Loucy (cell line): ENCODE data around the gene AFTPH.

Source experiments
- H2AFZ ChIP-seq: fragments of 200-600 bp; sonication (generic); 2 replicates; pipeline ENCODE4 v1.6.0; 2016; ENCODE audit warnings: antibody characterized with exemption, mild to moderate bottlenecking, low read length, moderate library complexity
- H3F3A ChIP-seq: fragments of 200-600 bp; 2 replicates; pipeline ENCODE4 v1.6.0; 2016; ENCODE audit warnings: antibody characterized with exemption, low read depth, mild to moderate bottlenecking
- H3K27me3 ChIP-seq: fragments of 200-600 bp; sonication (generic); 2 replicates; pipeline ENCODE4 v1.6.1; 2014; ENCODE audit warnings: low read length, mild to moderate bottlenecking; ENCODE audit not compliant: insufficient read depth, poor library complexity, severe bottlenecking
- H3K36me3 ChIP-seq: fragments of 200-600 bp; sonication (generic); 2 replicates; pipeline ENCODE4 v1.6.1; 2016; ENCODE audit warnings: low read length; ENCODE audit not compliant: insufficient read depth
- H3K4me1 ChIP-seq: fragments of 200-600 bp; sonication (generic); 2 replicates; pipeline ENCODE4 v1.5.1; 2014; ENCODE audit warnings: low read length, mild to moderate bottlenecking; ENCODE audit not compliant: insufficient read depth, poor library complexity, severe bottlenecking
- H3K4me2 ChIP-seq: fragments of 200-600 bp; sonication (generic); 2 replicates; pipeline ENCODE4 v1.6.0; 2014; ENCODE audit warnings: antibody characterized with exemption, low read length, low read depth, mild to moderate bottlenecking; ENCODE audit not compliant: poor library complexity, severe bottlenecking
- H3K4me3 ChIP-seq: fragments of 200-600 bp; sonication (generic); 2 replicates; pipeline ENCODE4 v1.5.1; 2014; ENCODE audit warnings: low read length, mild to moderate bottlenecking, mixed read lengths; ENCODE audit not compliant: poor library complexity, severe bottlenecking
- H3K79me2 ChIP-seq: fragments of 200-600 bp; sonication (generic); 2 replicates; pipeline ENCODE4 v1.6.1; 2014; ENCODE audit warnings: low read length; ENCODE audit not compliant: insufficient read depth
- H3K9ac ChIP-seq: fragments of 200-600 bp; sonication (generic); 2 replicates; pipeline ENCODE4 v1.6.0; 2014; ENCODE audit warnings: mild to moderate bottlenecking, low read depth, low read length, moderate library complexity; ENCODE audit not compliant: poor library complexity, severe bottlenecking
- H3K9me2 ChIP-seq: fragments of 200-600 bp; sonication (generic); replicated peaks from 2 replicates; pipeline ENCODE4 v1.6.1; 2016; ENCODE audit warnings: low read depth, low read length, mixed read lengths
- H3K9me3 ChIP-seq: fragments of 200-600 bp; sonication (generic); 2 replicates; pipeline ENCODE4 v1.6.1; 2014; ENCODE audit warnings: mild to moderate bottlenecking, antibody characterized with exemption, low read length, low read depth; ENCODE audit not compliant: insufficient read depth
- H4K20me1 ChIP-seq: fragments of 200-600 bp; sonication (generic); 2 replicates; pipeline ENCODE4 v1.6.0; 2014; ENCODE audit warnings: antibody characterized with exemption, low read length, mild to moderate bottlenecking; ENCODE audit not compliant: insufficient read depth, poor library complexity, severe bottlenecking
- EZH2phosphoT487 ChIP-seq: fragments of 200-600 bp; IDR thresholded peaks from 2 replicates; pipeline ENCODE4 v1.6.1; 2018; ENCODE audit warnings: antibody characterized with exemption, mild to moderate bottlenecking, moderate library complexity, borderline replicate concordance
- TF ChIP-seq, protein P1 (sequence below): fragments of 200-600 bp; sonication (generic); conservative IDR thresholded peaks from 2 replicates; pipeline ENCODE4 v1.5.1; 2014; ENCODE audit warnings: mild to moderate bottlenecking, antibody characterized with exemption, low read length

The AFTPH gene

DNA sequence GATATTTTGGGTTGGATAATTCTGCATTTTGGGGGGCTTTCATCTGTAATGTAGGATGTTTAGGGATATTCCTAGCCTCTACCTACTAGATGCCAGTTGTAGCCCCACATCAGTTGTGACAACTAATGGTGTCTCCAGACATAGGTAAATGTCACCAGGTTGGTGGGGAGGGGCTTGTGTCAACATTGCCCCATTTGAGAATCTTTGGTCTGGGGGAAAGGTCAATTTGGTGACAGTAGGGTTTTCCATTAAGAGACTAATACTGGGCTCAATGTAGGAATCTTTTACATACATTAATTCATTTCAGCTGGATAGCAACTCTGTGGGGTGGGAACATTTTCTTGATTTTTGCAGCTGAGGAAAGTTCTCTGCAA lies 6.6 kb upstream of the AFTPH start:
- TF ChIP-seq, protein P1, sequence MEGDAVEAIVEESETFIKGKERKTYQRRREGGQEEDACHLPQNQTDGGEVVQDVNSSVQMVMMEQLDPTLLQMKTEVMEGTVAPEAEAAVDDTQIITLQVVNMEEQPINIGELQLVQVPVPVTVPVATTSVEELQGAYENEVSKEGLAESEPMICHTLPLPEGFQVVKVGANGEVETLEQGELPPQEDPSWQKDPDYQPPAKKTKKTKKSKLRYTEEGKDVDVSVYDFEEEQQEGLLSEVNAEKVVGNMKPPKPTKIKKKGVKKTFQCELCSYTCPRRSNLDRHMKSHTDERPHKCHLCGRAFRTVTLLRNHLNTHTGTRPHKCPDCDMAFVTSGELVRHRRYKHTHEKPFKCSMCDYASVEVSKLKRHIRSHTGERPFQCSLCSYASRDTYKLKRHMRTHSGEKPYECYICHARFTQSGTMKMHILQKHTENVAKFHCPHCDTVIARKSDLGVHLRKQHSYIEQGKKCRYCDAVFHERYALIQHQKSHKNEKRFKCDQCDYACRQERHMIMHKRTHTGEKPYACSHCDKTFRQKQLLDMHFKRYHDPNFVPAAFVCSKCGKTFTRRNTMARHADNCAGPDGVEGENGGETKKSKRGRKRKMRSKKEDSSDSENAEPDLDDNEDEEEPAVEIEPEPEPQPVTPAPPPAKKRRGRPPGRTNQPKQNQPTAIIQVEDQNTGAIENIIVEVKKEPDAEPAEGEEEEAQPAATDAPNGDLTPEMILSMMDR = no peak
- TF ChIP-seq EZH2phosphoT487 = no peak
- Histone ChIP-seq H4K20me1 (no peaks in the 10 kb centered on the region), H3K4me3 (no peak overlapping the region), H2AFZ (no peak overlapping the region), H3K4me1 (peaks cover 2% of the 10 kb centered on the region), H3K79me2 (no peaks in the 10 kb centered on the region), H3K4me2 (no peak overlapping the region), H3K27me3 (peaks cover 18% of the 10 kb centered on the region), H3K9me2 (no peaks in the 10 kb centered on the region), H3K36me3 (no peaks in the 10 kb centered on the region), H3K9ac (no peak overlapping the region), H3F3A (no peaks in the 10 kb centered on the region), H3K9me3 (no peaks in the 10 kb centered on the region)

DNA sequence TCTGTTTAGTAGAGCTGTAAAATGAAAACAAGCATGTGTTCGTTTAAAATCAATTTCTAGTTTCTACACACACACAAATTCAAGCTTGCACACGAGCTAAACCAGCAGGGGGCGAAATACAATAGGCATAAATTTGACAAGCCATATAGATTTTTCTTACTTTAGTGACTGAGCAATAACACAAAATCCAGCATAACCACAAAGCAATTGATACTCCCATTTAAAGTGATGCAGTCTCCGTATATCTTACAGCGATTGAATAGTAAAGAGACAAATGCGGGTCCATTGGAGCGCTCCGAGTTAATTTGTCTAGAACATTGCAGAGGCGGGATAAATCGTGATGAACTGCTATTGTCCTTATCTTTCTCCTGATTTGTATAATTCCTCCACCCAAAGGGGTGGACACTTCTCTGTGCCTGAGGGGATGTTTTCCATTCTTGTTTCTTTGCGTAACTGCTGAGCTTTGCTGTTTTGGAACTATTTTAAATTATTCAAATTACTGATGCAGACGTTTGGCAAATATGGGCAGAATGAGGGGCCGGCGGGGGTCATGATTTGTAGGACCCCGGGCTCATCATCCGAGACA lies 1.2 kb upstream of the AFTPH start:
- peak overlapping the region; percentile 84 for H3K9ac ChIP-seq
- TF ChIP-seq EZH2phosphoT487 = no peak
- TF ChIP-seq, protein P1 = peak; percentile 91
- H3K9me3 ChIP-seq = no peaks in the 10 kb centered on the region
- peaks cover 40% of the 10 kb centered on the region for H3K4me1 ChIP-seq
- H3K36me3 ChIP-seq = no peaks in the 10 kb centered on the region
- no peaks in the 10 kb centered on the region for H3K9me2 ChIP-seq
- H4K20me1 ChIP-seq = peaks cover 31% of the 10 kb centered on the region
- H3K4me3 ChIP-seq = peak overlapping the region; percentile 91
- H3K27me3 ChIP-seq = no peaks in the 10 kb centered on the region
- peak overlapping the region; percentile 97 for H3K4me2 ChIP-seq
- H3F3A ChIP-seq = no peaks in the 10 kb centered on the region
- peaks cover 37% of the 10 kb centered on the region for H3K79me2 ChIP-seq
- peak overlapping the region; percentile 97 for H2AFZ ChIP-seq

DNA sequence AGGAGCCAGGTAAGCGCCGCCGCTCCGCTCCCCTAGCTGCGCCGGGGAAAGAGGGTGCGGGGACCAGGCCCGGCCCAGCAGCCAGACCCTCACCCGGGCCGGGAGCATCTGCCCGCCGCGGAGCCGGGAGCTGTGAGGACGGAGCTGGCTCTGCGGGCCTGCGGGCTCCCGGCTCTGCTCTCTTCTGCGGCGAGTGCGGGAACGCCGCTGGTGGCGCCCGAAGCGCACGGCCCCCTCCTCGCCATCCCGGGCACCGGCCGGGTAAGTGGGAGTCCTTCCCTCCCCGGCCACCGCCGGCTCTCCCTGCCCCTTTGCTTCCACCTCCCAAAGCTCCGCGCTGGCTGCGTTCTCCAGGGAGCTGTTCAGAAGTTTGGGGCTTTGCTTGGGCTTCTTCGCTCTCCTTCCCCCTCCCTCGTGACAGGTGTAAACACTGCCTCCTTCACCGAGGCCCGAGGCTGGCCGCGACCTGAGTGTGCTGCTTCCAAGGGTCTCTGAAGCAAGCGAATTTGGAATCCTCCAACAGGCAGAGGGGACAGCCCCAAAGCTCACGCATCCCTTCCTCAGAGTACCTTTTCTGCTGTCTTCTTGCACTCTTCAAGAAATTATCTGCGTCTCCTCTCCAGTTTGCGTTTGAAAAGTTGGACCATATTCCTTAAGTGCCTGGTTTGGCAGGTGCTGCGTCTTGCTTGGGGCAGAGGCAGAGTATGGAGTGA lies 632 bp downstream of the AFTPH start:
- Histone ChIP-seq H3F3A (peaks cover 10% of the 10 kb centered on the region), H3K4me1 (peaks cover 57% of the 10 kb centered on the region), H3K4me3 (peak overlapping the region; percentile 91), H2AFZ (peak overlapping the region; percentile 80), H3K36me3 (no peaks in the 10 kb centered on the region), H3K27me3 (no peaks in the 10 kb centered on the region), H3K79me2 (peaks cover 49% of the 10 kb centered on the region), H4K20me1 (peaks cover 47% of the 10 kb centered on the region), H3K9me2 (no peaks in the 10 kb centered on the region), H3K9me3 (no peaks in the 10 kb centered on the region), H3K4me2 (peak overlapping the region; percentile 100), H3K9ac (peak overlapping the region; percentile 94)
- no peak for TF ChIP-seq EZH2phosphoT487
- TF ChIP-seq, protein P1 = no peak
